Measurements from ENCODE around the gene DBNDD1.
A peak's percentile ranks its signal among the peaks of the same experiment; 100 is the strongest.

Gene DBNDD1

GRCh38 chr16:90012991-90013745, 6.1 kb downstream of the DBNDD1 start:
- TF ChIP-seq ZNF384 (IDR thresholded peaks at IDR 0.05) = 0 out of 2 replicates have a peak, but pooled peaks have one; percentile 46
- TF ChIP-seq FOXK2 (IDR thresholded peaks at IDR 0.05) = no peak
- CTCF ChIA-PET = interaction anchor here (0.6 kb wide), 1 partner anchor 153 kb away, joined by 7 read pairs; no protein-coding TSS in a partner anchor
- POLR2A ChIA-PET = interaction anchor here (1.2 to 1.4 kb wide), 3 partner anchors 10 to 41 kb away, joined by 3 to 5 read pairs (median 4); no protein-coding TSS in a partner anchor
- no peak for DNase-seq (ENCODE audit: extremely low spot score)

DNA sequence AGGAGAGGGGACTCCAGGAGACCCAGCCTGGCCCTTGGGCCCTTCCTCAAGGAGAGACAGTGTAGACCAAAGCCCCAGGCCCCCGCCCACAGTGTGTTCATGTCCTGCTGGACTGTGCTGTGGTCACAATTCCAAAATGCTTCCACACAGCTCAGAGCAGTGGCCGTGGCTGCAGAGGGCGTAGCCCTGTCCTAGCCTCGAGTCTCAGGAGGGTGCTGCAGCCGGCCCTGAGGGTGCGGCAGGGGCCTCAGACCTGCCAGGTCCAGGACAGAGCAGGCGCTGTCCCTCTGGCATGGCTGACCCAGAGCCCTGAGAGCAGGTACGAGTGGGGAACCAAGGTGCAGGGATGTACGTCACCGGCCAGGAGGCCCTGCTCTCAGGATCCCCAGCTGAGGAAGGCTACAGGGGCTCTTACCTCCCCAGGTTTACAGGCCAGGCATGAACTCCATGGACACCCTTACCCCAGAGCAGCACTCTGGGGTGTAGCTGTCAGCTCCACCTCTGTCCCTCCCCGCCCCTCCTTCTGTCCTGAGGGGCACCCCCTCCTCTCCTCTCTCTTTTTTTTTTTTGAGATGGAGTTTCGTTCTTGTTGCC, 7.3 kb downstream of the DBNDD1 start:
- no peak for DNase-seq (ENCODE audit: extremely low spot score)
- ChIA-PET POLR2A (no interaction called here), CTCF (no interaction called here)
- TF ChIP-seq ARNT (IDR thresholded peaks at IDR 0.05) (no peak), BHLHE40 (IDR thresholded peaks at IDR 0.05; ENCODE audit: borderline replicate concordance) (no peak), NFRKB (IDR thresholded peaks at IDR 0.05) (no peak), ELF4 (IDR thresholded peaks at IDR 0.05) (no peak), LEF1 (IDR thresholded peaks at IDR 0.05; ENCODE audit: borderline replicate concordance) (no peak), FOXM1 (IDR thresholded peaks at IDR 0.05; ENCODE audit: borderline replicate concordance) (no peak), SP1 (IDR thresholded peaks at IDR 0.05) (no peak), FOXK2 (IDR thresholded peaks at IDR 0.05) (no peak), HDGF (IDR thresholded peaks at IDR 0.05; ENCODE audit: borderline replicate concordance) (no peak), L3MBTL2 (conservative IDR thresholded peaks at IDR 0.05) (no peak), ZNF384 (IDR thresholded peaks at IDR 0.05) (no peak)
- TF ChIP-seq, protein P1, sequence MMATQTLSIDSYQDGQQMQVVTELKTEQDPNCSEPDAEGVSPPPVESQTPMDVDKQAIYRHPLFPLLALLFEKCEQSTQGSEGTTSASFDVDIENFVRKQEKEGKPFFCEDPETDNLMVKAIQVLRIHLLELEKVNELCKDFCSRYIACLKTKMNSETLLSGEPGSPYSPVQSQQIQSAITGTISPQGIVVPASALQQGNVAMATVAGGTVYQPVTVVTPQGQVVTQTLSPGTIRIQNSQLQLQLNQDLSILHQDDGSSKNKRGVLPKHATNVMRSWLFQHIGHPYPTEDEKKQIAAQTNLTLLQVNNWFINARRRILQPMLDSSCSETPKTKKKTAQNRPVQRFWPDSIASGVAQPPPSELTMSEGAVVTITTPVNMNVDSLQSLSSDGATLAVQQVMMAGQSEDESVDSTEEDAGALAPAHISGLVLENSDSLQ (IDR thresholded peaks at IDR 0.05) = no peak

GRCh38 chr16:90011508-90011819, 7.8 kb downstream of the DBNDD1 start:
- CTCF ChIA-PET = no interaction called here
- no peak for DNase-seq (ENCODE audit: extremely low spot score)
- TF ChIP-seq ZNF384 (IDR thresholded peaks at IDR 0.05) (no peak), BHLHE40 (IDR thresholded peaks at IDR 0.05; ENCODE audit: borderline replicate concordance) (no peak), ARNT (IDR thresholded peaks at IDR 0.05) (no peak), FOXA1 (IDR thresholded peaks at IDR 0.05) (no peak), SP1 (IDR thresholded peaks at IDR 0.05) (no peak), L3MBTL2 (conservative IDR thresholded peaks at IDR 0.05) (no peak)
- TF ChIP-seq, protein P1 (IDR thresholded peaks at IDR 0.05) = no peak
- POLR2A ChIA-PET = no interaction called here

- DNase-seq (ENCODE audit: extremely low spot score) = no peak
- ChIA-PET CTCF (no interaction called here), POLR2A (no interaction called here)
- TF ChIP-seq LEF1 (IDR thresholded peaks at IDR 0.05; ENCODE audit: borderline replicate concordance) (no peak), FOXA1 (IDR thresholded peaks at IDR 0.05) (no peak), ARNT (IDR thresholded peaks at IDR 0.05) (no peak), SP1 (IDR thresholded peaks at IDR 0.05) (no peak), BHLHE40 (IDR thresholded peaks at IDR 0.05; ENCODE audit: borderline replicate concordance) (no peak), TARDBP (IDR thresholded peaks at IDR 0.05) (no peak), ZNF384 (IDR thresholded peaks at IDR 0.05) (no peak), ELF4 (IDR thresholded peaks at IDR 0.05) (no peak), CTBP1 (IDR thresholded peaks at IDR 0.05; ENCODE audit: borderline replicate concordance) (no peak), SUZ12 (IDR thresholded peaks at IDR 0.05) (no peak), NFRKB (IDR thresholded peaks at IDR 0.05) (no peak), FOXK2 (IDR thresholded peaks at IDR 0.05) (no peak), L3MBTL2 (conservative IDR thresholded peaks at IDR 0.05) (no peak), FOXM1 (IDR thresholded peaks at IDR 0.05; ENCODE audit: borderline replicate concordance) (no peak), HDGF (IDR thresholded peaks at IDR 0.05; ENCODE audit: borderline replicate concordance) (no peak)
- TF ChIP-seq, protein P1 (IDR thresholded peaks at IDR 0.05) = no peak
These were observed 8.4 kb downstream of the DBNDD1 start for GRCh38 chr16:90010676-90011507.

DNA sequence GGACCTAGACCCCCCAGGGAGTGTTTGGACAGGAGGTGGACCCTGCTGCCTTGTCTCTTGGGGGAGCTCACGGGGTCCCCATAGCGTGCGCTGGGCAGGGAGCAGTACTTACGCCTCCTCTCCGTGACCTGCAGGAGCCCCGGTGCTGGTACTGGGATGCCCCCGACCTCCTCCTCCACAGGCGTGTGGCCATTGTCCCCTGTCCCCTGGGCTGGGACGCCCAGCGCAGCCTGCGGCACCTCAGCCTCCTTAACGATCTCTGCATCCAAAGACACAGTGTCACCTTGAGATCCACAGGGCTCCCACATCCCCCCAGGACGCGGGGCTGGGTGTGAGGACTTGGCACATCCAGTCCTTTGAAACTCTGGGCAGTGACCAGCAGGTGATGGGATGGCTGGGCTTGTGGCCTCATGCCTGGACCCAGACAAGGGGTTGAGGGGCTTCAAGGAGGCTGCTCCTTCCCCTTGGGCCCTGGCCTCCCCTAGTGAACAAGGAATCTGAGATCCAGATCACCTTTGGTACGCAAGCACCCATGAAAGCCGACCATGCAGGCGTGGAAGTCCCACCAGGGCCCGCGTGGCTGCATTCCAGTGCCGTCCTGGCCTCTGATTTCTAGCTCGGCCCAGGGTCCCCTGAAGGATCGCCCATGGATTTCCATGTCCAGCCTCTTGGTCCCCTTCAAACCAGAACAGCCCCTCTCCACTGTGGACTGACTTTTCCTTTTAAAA, 9.9 kb downstream of the DBNDD1 start:
- DNase-seq (ENCODE audit: extremely low spot score) = no peak
- TF ChIP-seq ZNF384 (IDR thresholded peaks at IDR 0.05) (no peak), SP1 (IDR thresholded peaks at IDR 0.05) (no peak), FOXK2 (IDR thresholded peaks at IDR 0.05) (no peak), BHLHE40 (IDR thresholded peaks at IDR 0.05; ENCODE audit: borderline replicate concordance) (no peak), ELF4 (IDR thresholded peaks at IDR 0.05) (no peak), FOXM1 (IDR thresholded peaks at IDR 0.05; ENCODE audit: borderline replicate concordance) (no peak), CTBP1 (IDR thresholded peaks at IDR 0.05; ENCODE audit: borderline replicate concordance) (no peak), NFRKB (IDR thresholded peaks at IDR 0.05) (no peak), HDGF (IDR thresholded peaks at IDR 0.05; ENCODE audit: borderline replicate concordance) (no peak), LEF1 (IDR thresholded peaks at IDR 0.05; ENCODE audit: borderline replicate concordance) (no peak), L3MBTL2 (conservative IDR thresholded peaks at IDR 0.05) (no peak), TARDBP (IDR thresholded peaks at IDR 0.05) (no peak), ARNT (IDR thresholded peaks at IDR 0.05) (no peak), FOXA1 (IDR thresholded peaks at IDR 0.05) (no peak), SUZ12 (IDR thresholded peaks at IDR 0.05) (no peak)
- TF ChIP-seq, protein P1 (IDR thresholded peaks at IDR 0.05) = no peak
- CTCF ChIA-PET = no interaction called here
- POLR2A ChIA-PET = interaction anchor here (1.3 to 1.6 kb wide), 2 partner anchors 9 to 11 kb away, joined by 3 to 5 read pairs; no protein-coding TSS in a partner anchor
